ENCODE measurements around the gene ARPC2.

ARPC2 gene

DNA sequence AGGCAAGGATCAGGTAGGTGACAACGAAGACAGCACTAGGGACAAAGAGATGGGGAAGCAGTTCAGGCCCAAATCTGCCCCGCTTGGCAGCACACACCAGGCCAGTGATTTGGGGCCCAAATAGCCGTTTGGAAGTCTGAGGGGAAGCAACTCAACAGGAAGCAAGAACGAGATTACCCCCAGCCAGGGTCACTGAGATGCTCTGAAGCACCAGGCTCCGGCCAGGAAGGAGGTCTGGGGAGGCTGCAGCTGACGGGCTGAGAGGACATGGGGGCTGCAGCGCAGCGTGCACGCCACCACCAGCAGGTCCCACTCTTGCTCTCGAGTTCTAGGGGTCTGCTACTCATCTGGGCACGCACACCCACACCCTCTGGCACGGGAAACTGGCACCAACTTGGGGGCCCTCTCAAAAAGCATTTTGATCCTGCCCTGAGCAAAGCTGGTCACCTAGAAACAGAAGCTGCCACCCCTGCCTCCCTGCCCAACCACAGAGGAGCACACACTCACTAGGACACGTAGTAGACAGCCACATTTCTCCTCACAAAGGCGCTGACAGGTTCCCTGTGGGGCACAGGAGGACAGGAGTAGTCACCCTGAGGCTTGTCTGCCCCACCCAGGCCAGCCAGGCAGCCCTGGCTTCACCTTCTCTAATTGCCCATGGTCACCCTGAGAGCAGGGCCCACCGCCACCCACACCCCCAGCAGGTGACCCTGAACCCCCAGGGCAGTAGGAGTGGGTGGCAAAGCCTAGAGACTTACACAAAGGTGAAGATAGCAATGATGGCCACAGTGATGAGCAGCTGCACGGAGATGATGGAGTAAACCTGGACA lies 61.8 kb downstream of the ARPC2 start:
- Mint-ChIP-seq H3K9me3 (ENCODE audit: low read depth) (no peaks in the 10 kb centered on the region), H3K4me1 (ENCODE audit: low read depth) (peaks cover 18% of the 10 kb centered on the region), H3K27me3 (no peaks in the 10 kb centered on the region), H3K27ac (peak overlapping the region; percentile 16), H3K36me3 (peaks cover 2% of the 10 kb centered on the region), H3K4me3 (no peak overlapping the region)

DNA sequence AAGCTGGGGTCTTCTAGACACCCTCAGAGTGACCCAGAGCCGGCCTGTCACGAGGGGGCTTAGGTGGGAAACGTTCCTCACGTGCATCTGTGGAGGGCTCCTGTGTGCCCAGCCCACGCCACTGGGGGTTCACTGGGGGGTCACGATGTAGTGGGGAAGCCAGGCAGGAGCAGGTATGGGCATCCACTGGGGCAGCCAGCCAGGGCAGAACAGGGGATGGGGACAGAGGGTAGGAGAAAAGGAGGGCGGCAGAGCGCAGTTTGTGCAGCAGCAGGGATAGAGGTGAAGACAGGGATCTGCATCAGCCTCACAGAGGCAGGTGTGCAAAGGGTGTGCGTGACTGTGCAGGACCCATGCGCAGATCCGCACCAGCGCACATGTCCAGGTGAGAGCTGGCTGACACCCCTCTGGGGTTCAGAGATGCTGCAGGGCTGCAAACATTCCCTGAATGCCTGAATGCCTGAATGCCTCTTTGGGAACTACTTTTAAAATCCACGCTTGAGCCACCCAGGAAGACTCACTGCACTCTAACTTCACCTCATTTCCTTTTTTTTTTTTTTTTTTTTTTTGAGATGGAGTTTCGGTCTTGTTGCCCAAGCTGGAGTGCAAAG lies 63.4 kb downstream of the ARPC2 start:
- Mint-ChIP-seq H3K9me3 (ENCODE audit: low read depth) (no peaks in the 10 kb centered on the region), H3K4me3 (no peak overlapping the region), H3K36me3 (peaks cover 2% of the 10 kb centered on the region), H3K4me1 (ENCODE audit: low read depth) (peaks cover 30% of the 10 kb centered on the region), H3K27ac (peak overlapping the region; percentile 68), H3K27me3 (no peaks in the 10 kb centered on the region)

DNA sequence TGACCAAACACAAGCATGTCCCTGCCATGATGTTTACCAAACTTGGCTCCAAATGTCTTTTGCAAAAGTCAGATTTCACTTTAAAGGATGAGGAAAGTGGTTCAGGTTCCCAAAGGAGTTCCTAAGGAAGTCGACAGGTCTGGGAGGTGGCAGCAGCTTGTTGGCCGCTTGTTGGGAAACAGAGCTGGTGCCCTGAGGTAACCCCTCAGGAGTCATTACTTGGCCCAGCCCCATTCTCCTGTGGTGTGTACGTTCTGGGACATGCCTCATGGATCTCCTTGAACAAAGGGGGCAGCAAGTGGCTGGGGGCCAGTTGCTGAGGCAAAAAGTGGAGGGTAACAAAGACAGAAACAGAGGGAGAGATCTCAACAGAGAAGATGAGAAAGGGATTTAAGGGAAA lies 64.5 kb downstream of the ARPC2 start:
- Mint-ChIP-seq H3K27ac (peak overlapping the region; percentile 90), H3K27me3 (no peaks in the 10 kb centered on the region), H3K4me3 (no peak overlapping the region), H3K9me3 (ENCODE audit: low read depth) (no peaks in the 10 kb centered on the region), H3K36me3 (peaks cover 2% of the 10 kb centered on the region), H3K4me1 (ENCODE audit: low read depth) (peaks cover 41% of the 10 kb centered on the region)

DNA sequence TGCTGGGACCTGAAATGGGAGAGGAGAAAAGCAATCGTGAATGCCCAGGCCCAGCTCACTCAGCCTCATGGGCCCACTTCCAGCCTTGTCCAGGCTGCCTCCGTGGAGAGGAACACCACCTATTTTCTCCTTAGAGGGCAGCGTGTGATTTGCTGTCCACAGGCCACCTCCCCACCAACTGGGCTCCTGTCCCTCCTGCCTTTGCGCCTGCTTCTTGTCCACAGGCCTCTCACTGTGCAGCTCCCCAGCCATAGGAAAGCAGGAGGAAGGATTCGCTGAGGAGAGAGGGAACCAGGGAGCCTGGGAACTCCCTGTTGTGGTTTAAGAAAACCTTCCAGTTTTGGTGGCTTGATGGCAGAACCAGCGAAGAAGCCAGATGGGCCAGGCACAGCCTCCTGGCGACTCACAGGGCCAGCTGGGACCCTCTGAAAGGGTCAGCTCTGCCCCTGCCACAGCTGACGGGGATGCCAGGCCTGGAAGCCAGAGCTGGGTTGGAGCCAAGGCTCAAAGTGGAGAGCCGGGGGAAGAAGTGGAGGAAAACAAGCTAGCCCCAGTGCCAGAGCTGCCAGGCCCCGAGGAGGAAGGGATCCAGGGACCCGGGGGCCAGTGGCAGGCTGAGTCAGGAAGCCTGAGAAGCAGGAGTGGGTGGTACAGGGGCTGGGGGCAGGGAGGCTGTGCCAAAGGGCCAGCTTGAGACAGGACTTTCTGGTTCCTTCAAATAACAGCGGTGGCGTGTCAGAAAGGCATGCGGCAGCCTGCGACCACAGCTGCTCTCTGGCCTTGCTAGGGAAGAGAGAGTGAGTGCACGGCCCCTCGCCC lies 65.4 kb downstream of the ARPC2 start:
- H3K27me3 Mint-ChIP-seq, result no peaks in the 10 kb centered on the region
- H3K27ac Mint-ChIP-seq, result peak overlapping the region; percentile 50
- no peak overlapping the region for H3K4me3 Mint-ChIP-seq
- H3K4me1 Mint-ChIP-seq (ENCODE audit: low read depth), result peaks cover 50% of the 10 kb centered on the region
- H3K36me3 Mint-ChIP-seq, result peaks cover 2% of the 10 kb centered on the region
- no peaks in the 10 kb centered on the region for H3K9me3 Mint-ChIP-seq (ENCODE audit: low read depth)

DNA sequence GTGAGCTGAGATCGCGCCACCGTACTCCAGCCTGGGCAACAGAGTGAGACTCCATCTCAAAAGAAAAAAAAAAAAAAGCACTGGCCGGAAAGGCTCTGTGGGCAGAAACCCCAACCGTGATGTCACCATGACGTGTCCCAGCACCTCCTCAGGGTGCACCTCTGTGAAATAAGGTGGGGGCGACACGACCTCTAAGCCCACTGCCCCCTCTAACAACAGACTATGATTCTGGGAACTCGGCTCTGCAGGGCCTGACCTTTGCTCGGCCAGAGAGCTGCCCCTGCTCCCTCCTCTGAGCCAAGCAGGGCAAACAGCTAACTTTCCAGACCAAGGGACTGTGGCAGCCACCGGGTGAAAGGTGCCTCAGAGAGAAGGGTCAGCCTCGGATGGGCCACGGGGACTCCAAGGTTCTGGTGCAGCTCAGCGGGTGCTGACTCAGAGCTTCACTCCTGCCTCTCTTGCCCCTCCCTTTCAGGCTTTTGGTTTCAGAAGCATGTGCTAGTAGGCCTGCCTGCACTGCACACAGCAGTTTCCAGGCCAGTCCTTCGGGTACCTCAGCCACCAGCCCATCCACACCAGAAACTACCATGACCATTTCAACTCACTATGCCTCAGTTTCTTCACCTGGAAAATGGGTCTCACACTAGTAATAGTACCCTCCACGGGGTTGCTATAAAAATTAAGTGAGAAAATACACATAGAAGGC lies 67.3 kb downstream of the ARPC2 start:
- peak overlapping the region; percentile 98 for H3K27ac Mint-ChIP-seq
- H3K4me3 Mint-ChIP-seq, result peak overlapping the region; percentile 92
- no peaks in the 10 kb centered on the region for H3K9me3 Mint-ChIP-seq (ENCODE audit: low read depth)
- H3K36me3 Mint-ChIP-seq, result peaks cover 2% of the 10 kb centered on the region
- H3K27me3 Mint-ChIP-seq, result no peaks in the 10 kb centered on the region
- H3K4me1 Mint-ChIP-seq (ENCODE audit: low read depth), result peaks cover 66% of the 10 kb centered on the region

DNA sequence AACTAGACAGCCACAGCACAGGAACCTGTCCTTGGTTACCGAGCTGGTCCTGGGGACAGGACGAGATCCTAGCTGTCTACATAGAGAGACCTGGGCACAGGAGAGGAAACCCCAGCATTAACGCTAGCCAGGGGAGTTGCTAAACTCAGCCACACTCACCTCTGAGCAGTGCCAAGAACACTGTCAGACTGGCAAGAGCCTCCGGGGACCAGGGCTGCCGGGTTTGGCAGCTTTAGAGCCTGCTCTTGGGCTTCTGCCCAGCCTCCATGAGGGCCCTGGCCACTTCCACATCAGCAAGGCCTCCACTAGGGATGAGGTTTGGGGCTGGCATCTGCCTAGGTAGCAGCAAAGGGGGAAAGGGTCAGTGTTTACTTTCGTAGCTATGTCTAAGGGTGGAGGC lies 68.6 kb downstream of the ARPC2 start:
- Mint-ChIP-seq H3K9me3 (ENCODE audit: low read depth) (no peaks in the 10 kb centered on the region), H3K27me3 (no peaks in the 10 kb centered on the region), H3K36me3 (no peaks in the 10 kb centered on the region), H3K4me3 (peak overlapping the region; percentile 92), H3K4me1 (ENCODE audit: low read depth) (peaks cover 80% of the 10 kb centered on the region), H3K27ac (peak overlapping the region; percentile 98)

DNA sequence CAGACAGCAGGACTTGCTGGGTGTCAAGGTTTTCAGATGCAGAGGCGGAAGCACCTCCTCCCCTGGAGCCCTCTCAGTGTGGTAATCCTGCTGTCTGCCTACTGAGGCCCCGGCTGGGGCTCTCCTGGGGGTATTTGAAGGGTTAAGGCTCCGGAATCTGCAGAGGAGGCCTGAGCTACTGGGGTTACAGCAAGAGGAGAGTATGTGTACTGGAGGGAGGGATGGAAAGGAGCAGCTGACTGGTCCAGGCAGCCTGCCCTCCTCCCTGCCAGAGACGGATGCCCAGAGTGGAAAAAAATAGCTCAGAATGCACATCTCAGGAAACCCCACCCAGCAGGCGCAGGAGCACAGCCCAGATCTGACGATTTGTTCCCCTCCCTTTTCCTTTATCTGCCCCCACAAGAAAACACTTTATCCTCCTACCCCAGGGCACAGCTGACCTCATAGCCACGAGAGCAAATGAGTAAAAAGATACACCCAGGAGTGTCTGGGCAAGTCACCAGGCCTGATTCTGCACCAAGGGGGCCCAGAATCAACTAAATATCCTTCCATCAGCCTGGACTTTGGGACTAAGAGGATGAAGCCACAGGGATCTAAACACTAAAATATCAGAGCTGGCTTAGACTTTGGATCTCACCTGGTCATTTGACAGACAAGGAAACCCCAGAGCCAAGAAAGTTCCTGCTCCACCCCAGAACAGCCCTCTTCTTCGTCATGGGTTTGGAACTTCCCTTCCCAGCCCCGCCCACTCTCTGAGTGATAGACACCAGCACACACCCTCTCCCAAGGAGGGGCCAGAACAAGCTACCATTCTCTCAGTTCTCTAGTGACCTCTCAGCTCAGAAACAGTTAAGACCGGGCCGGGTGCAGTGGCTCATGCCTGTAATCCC lies 69.8 kb downstream of the ARPC2 start:
- H3K27ac Mint-ChIP-seq, result peak overlapping the region; percentile 98
- peaks cover 85% of the 10 kb centered on the region for H3K4me1 Mint-ChIP-seq (ENCODE audit: low read depth)
- H3K4me3 Mint-ChIP-seq, result peak overlapping the region; percentile 92
- H3K36me3 Mint-ChIP-seq, result no peaks in the 10 kb centered on the region
- H3K27me3 Mint-ChIP-seq, result no peaks in the 10 kb centered on the region
- H3K9me3 Mint-ChIP-seq (ENCODE audit: low read depth), result no peaks in the 10 kb centered on the region

DNA sequence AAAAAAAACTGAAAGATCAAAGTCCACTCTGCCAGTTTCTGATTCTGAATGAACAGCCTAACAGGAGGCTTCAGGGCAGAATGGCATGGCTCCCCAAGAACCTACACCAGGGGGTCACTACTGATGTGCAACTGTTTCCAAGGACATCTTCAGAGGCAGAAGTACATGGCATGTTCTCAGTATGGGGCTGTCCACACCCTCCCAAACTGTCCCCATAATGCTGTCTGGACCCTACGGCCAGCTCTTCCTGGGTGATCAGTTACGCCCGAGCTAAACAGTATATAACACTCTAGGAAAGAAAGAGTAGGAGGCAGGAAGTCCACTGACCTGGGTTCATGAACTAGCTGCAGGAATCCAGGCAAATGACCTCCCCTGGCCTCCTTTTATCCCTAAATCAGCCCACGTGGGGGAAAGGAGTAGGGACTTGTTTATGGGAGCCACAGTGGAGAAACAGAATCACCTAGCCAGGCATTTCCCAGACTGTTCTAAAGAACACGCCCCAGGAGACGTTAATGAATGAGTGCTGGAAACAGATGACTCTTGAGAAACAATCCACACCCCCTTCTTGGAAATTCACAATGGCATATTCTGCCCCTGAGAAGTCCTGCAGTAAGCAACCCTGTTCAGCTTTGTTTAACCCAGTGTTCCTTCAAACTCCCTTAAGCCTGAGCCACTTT lies 72.8 kb downstream of the ARPC2 start:
- Mint-ChIP-seq H3K36me3 (no peaks in the 10 kb centered on the region), H3K4me1 (ENCODE audit: low read depth) (peaks cover 74% of the 10 kb centered on the region), H3K4me3 (peak overlapping the region; percentile 89), H3K27me3 (no peaks in the 10 kb centered on the region), H3K9me3 (ENCODE audit: low read depth) (no peaks in the 10 kb centered on the region), H3K27ac (peak overlapping the region; percentile 90)

DNA sequence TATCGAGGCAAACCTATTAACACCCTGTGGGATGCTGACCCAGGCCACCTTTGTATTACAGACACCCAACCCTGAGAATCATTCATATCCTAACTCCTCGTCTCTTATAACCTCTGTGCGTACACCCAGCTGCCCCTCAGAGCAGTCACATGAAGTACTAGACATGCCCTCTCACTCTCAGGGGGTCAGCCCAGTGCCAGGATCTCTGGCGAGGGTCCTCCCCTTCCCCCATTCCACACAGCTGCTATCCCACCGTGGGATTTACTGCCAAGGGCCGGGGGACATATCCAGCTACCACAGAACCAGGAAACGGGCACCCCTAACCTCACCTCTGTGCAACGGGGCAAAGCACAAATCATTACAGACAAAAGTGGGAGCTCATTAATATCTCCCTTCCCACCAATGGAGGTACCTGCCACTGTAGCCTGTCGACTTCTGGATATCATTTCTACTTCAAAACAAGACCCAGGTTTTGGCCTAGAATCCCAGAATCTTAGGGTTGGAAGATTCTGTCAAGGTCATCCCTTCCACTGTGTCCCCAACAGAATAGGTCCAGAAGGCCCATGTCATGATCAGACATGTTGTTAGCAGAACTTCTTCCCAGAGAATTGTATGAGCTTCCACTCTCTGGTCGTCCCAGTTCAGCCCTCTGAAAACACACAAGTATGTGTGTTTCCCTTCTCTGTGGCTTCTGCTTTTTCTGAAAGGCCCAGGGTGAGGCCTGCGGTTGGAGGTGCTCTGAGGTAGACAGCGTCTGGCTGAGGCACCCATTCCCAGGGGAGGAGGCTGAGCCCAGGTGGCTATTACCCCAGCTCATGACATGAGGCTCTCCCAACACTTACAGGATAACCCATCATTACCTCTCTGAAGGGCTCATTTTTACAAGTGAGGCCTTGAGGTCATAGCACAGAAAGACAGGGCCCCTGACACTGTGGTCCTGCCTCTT lies 73.6 kb downstream of the ARPC2 start:
- no peaks in the 10 kb centered on the region for H3K36me3 Mint-ChIP-seq
- no peaks in the 10 kb centered on the region for H3K27me3 Mint-ChIP-seq
- H3K4me3 Mint-ChIP-seq, result peak overlapping the region; percentile 89
- no peaks in the 10 kb centered on the region for H3K9me3 Mint-ChIP-seq (ENCODE audit: low read depth)
- peak overlapping the region; percentile 90 for H3K27ac Mint-ChIP-seq
- H3K4me1 Mint-ChIP-seq (ENCODE audit: low read depth), result peaks cover 66% of the 10 kb centered on the region

DNA sequence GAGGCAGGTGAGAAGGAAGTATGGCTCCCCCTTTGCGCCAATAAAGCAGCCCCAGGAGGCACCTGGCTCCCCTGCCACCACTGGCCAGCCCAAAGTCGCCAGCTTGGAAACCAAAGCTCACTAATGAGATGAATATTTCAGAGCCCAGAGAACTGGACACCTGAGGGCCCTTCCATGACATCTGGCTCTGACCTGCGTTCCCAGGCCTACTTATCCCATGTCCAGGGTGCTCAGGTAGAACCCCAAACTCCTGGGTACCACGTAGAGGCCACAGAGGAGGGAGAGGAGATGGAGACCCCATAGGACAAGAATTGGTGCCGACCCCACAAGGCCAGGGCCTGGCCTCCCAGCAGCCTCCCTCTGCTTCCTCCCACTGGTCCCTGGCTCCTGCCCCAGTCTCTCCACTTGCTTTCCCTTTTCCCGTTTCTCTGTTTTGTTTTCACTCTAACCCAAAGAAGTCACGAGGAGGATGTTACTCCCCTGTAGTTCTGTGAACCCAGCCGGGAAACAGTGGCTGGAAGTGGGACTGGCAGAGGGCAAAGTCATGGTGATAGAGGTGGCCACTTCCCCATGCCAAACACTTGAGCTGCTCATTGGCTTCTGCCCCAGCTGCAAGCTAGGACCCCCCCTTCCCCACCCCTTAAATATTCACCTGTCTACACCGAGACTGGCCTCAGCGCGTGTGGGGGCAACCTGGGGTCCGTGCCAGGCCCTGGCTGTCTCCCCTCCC lies 74.5 kb downstream of the ARPC2 start:
- Mint-ChIP-seq H3K4me1 (ENCODE audit: low read depth) (peaks cover 57% of the 10 kb centered on the region), H3K9me3 (ENCODE audit: low read depth) (no peaks in the 10 kb centered on the region), H3K27ac (peak overlapping the region; percentile 90), H3K4me3 (peak overlapping the region; percentile 89), H3K36me3 (no peaks in the 10 kb centered on the region), H3K27me3 (no peaks in the 10 kb centered on the region)

DNA sequence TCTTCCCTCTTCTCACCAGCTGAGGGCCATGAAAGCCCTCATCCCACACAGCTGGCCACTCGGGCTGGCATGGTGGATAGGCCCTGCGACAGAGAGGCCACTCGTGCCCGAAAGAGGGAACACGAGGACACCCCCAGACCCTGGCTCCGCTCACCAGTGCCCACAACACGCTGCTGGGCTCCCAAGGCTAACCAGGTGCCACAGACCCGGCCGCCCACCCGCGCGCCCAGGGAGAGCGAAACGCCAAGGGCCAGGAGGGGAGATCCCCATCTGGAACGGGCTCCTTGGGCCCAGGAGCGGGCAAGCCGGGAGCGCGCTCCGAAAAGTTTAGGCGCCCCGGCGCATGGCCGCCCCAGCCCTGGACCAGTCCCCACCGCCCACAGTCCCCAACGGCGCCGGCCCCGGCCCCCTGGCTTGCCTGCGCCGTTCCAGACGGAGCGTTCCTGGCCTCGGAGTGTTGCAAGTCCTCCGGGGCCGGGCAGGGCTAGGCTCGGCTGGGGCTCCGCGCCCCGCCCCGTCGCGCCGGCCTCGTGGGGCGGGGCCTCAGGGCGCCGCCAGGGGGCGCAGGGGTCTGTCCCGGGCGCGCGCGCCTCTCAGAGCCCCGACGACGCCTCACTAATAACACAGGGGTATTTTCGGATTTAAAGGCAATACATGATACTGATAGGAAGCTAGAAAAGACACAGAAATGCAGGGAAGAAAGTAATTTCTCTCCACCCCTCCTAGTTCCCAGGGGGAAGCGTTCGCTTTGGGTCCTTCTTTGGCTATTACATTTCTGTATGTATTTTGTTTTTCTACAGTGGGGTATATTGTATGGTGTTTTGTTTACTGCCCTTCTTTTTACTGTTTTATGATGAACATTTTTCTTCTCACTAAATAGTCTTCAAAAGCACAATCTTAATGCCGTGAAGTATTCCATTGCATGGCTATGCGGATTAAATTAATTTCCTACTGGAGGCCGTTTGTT lies 75.3 kb downstream of the ARPC2 start, which contains the start of gene TMBIM1:
Gene TMBIM1 (minus strand): TSS at position 456 of the 967 bp plus-strand sequence. CDS start 10,362 bp downstream, outside the sequence.
- H3K4me1 Mint-ChIP-seq (ENCODE audit: low read depth), result peaks cover 49% of the 10 kb centered on the region
- peak within 1 kb of the TSS; percentile 89 for H3K4me3 Mint-ChIP-seq
- no peaks in the 10 kb centered on the region for H3K9me3 Mint-ChIP-seq (ENCODE audit: low read depth)
- no peaks in the 10 kb centered on the region for H3K36me3 Mint-ChIP-seq
- no peaks in the 10 kb centered on the region for H3K27me3 Mint-ChIP-seq
- peak within 1 kb of the TSS; percentile 90 for H3K27ac Mint-ChIP-seq

Measured in activated naive CD8-positive, alpha-beta T cell (primary cell).